NCI-H1694 treated with DMSO at 0.1 percent for 48 hours (cell line): ENCODE measurements around the gene COL4A3.

ENCODE experiments used
- DNase-seq: peaks from one replicate; lab custom pipeline; 2025; lab: John Stamatoyannopoulos, UW

COL4A3 gene

DNA sequence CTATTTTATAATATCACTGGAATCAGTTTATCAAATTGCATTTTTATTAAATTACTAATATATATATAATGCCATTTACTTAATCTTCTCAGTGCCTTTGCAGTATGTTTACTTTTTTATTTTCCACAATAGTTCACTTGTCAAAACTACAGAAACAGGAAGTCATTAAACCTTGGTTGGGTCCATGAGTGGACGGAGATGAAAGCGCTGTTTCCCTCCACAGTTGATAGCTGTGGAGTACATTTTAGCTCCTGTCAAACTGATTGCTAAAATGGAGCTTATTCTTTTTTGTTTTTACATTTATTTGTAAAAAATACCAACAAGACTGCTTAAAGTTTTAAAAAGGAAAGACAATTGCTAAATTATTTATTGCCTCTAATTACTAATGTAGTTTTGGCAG, 179.8 kb downstream of the COL4A3 start:
- no peak for DNase-seq

DNA sequence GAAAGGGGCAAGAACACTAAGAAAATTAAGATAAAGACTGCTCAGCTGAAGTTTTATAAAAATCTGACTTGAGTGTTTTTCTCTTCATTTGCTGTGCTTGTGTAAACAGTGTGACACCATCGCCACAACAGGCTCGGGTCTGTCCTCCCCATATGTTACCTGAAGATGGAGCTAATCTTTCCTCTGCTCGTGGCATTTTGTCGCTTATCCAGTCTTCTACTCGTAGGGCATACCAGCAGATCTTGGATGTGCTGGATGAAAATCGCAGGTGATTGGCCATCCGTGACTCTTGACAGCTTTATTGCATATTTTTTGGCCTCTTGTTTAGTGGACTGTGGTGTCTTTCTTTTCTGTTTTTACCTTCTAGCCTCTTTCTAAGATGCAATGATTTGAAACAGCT, 182.7 kb downstream of the COL4A3 start:
- no peak for DNase-seq

DNA sequence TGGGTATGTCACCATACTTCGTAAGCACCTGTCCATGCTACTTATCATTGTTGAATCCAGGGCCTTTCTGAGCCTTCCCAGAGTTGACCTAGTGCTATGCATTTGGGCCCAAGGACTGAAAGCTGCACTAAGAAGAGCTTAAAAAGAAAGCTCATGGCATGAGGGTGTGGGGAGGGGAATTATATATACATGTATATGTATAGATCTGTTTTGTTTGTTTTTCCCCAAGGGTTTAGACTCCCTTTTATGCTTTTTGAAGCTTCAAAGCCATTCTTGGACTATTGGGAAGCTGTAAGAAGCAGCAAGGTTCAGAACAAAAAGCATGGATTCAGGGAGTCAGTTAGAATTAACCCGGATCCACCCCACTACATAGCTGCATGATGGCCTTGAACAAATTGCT, 183.9 kb downstream of the COL4A3 start:
- DNase-seq, result no peak

DNA sequence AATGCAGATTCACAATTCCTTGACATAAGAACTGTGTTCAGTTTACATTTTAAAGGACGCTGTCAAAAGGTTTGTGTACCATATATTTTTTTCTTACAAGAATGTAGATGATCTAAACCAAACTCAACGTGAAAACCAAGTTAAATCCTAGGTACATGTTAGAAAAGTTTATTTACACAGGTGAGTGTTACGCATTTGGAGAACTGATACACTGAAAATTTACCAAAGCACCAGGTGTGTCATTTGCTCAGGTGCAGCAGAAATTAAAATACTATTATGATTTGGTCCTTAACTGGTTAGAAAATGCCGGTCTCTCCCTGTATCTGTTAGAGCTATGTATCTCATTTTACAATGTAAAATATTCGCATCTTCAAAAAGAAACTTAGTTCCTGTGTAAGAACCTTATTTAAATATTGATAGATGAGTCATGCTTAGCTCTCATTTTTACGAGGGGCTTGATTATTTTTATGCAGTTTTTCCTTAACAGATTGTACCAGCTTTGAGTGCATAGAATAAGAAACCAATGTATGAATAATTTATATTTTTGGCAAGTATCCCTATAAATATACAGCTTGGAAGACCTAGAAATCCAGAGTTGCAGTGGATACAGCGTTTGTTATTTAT, 185.7 kb downstream of the COL4A3 start:
- no peak for DNase-seq

DNA sequence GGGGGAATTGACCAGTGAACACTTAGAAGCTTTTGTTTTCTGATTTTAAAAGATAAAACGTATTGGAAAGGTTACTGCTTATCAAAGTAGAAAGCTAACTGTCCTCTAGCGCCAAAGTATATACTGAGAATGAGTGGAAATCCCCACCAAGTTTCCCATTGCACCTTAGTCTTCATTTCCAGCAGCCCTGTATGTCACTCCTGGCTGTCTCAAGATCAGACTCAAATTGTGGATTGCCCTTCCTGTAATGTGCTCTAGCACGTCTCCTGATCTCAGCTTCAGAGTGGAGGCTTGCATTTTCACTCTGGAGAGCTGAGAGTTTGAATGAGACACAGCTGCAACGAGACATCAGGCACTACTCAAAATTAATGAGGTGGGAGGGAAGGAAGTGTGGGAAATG, 187.2 kb downstream of the COL4A3 start:
- DNase-seq, result no peak

DNA sequence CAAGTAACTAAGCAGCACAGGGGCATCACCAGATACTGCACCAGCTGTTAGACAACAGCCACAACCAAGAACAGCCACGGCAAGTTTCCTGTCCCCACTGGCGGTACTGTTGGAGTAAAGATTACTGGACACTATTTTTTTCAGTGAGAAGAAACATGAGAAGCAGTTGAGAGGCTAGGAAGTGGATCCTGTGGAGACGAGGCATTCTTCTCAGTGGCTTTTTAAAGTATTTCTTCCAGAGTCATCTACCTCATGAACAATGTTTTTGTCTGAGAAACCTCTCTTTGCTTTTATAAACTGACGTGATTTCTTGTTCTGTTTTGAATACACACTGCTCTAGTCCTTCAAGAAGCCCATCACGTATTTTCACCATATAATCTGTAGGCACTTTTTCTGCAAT, 195.9 kb downstream of the COL4A3 start:
- DNase-seq, result no peak

DNA sequence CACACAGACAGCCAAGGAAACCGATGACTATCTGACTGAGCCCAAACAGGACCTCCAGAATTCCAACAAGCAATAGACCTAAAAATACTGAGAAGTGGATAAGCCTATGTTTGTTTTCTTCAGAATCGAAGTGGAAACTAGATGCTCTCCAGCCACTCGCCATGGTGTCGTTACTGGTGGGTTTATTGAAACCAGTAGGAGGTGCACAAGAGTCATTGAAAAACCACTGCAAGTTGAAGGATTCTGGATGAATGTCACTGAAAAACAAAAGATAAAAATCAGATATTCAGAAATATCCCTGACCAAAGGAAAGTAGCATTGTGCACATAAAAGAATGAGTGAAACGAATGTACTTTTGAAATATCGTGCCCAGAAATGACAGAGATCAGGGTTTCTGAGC, 199.3 kb downstream of the COL4A3 start:
- DNase-seq, result no peak
